Medulla oblongata (tissue), 1 donor: Measurements from ENCODE around the gene RRP9.
"Not testable (repeated sequence)": the region's sequence is repeated elsewhere in the genome, so short reads cannot be mapped to it uniquely, and the experiment has no call there.

ENCODE experiments used
- DNase-seq: peaks from one replicate; pipeline ENCODE4 v3.0.0-alpha.2; 2015; ENCODE audit errors: extremely low spot score

RRP9 gene

DNA sequence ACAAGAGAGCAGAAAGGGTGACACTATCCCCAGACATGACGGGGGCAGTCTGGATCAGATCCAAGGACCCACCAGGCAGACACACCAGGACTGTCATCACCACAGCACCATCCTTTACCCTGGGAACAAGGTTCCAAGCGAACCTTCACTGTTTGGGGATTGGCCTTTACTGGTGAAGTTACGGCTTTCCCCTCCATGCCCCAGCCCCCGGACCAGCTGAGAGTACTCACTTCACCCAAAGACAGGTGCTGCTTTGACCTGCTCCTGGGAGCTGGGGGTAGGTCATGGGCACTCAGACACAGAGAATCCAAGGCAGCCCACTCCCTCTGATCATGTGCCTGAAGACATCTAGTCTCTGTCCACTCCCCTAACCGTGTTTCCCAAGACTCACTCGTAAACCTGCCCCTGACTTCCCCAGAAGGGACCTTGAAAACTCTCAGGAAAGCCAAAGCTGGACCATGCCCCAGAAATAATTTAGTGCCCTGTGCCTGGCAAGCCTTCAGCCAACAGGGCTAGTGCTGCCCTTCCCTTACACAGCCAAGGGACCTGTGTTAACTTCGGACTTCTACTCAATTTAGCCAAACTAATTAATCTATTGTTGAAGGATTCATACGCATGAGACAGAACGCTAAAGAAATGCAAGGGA lies 2.8 kb downstream of the RRP9 start:
- no peak for DNase-seq

DNA sequence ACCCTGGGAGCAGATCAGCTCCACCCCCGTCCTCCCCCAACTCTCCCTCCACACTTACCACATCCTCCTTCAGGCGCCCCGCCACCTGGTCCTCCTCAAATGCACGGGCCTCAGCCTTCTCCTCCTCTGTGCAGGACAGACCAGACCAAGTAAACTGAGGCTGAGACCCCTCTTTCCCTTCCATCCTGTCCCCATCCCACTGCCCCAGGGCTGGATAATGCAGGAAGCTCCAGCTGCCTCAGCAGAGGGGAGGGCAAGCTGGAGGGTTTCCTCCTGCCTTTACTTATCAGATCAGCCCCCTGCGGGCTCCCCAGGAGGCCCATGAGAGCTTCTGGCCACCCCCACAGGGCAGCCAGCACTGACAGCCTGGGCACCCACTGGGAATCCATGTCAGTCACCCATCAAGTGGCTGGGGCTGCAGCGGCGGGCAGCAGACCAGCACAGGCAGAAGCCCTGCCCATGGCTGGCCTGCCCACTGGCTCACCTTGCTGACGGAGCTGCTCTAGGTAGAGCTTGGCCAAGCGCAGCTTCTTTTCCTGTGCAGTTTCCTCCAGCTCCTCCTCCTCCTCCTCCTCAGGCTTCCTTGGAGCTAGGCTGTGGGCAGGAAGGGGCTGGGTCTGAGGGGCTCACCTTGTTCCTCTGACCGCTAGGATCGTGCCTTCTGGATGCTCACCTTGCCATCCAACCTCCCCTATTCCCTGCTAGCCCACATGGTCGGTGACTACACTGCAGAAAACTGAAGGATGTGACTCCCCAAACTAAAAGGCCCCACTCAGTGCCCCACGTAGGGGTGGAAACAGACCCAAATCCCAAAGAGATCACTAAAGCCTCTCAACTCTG lies 3.9 kb downstream of the RRP9 start:
- no peak for DNase-seq

DNA sequence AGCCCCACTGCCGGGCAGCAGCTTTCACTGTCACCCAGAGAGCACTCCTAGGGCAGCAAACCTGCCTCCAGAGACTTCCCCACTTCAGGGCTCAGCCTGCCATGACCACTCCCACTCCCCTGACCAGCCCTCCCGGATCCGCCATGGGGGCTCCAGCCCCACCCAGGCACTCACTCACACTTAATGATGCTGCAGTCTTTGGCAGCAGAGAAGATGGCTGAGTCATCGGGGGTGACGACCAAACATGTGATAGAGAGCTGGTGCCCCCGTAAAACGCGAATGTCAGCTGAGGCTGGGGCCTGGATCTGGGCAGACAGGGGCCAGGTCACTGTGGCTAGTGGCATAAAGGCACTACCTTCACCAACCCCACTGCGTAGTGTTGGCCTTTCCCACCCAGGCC lies 4.7 kb downstream of the RRP9 start:
- no peak for DNase-seq

GRCh38 chr3:51935886-51936755 lies 5.6 kb downstream of the RRP9 start:
- DNase-seq = no peak

- no peak for DNase-seq
These were observed 6.5 kb downstream of the RRP9 start for GRCh38 chr3:51934991-51935885.

DNA sequence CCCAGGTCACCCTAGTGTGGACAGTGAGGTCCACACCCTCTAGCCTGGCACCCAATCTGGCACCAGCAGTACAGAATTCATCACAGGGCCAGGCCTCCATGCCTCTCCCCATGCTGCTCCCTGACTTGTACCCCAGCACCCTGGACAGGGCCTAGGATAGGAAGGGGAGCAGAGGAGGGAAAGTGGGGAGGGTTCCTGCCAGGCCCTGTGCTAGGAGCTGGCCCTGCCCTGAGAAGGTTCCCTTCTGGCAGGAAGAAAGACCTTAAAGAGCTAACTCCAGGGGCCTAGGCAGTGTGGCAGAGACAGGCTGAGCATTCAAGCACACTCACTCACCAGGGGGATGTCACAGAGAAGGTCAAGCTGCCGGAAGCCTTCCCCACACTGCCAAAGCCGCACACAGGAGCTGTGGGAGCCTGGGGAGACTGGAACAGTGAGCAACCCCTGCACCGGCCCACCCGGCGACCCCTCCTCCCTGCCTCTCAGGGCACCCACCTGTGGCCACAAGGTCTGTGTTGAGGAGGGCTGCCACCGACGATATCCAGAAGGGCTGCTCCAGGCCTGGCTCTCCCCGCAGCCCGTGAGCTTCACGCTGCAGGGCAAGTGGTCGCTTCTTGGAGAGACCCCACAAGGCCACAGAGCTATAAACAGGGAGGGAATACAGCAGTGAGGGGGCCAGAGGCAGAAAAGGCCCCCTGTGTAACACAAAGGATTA lies 7.4 kb downstream of the RRP9 start:
- DNase-seq = no peak

DNA sequence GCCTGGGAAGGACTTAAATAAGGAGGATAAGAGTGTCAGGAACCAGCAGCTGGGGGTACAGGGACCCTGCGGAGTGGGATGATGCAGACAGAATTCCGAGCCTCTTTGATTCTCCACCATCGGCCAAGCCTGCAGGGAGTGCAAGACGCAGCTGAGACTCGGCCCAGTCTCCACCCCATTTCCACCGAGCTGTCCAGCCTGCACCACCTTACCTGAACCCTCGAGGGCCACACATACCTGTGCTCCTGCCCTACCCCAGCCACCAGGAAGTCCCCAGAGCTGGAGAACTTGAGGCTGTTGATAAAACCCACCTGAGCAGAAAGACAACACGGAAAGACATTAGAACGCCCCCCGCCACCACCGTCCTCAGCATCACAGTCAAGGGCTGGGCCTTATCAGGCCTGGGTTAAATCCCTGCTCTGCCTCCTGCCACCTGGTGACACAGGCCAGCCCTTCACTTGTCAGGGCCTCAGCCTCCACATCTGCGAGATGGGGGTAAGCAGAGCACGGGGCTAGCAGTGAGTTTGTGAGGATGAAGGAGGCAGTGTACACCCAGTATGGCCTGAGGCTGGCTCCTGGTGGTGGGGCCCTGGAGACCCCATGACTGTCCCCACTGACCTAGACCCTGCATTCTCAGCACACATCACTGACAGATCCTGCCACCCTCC lies 8.1 kb downstream of the RRP9 start:
- no peak for DNase-seq

- DNase-seq = no peak
These were observed 9.0 kb downstream of the RRP9 start for GRCh38 chr3:51932471-51933370.

- DNase-seq = no peak
These were observed 9.9 kb downstream of the RRP9 start for GRCh38 chr3:51931756-51932155.

DNA sequence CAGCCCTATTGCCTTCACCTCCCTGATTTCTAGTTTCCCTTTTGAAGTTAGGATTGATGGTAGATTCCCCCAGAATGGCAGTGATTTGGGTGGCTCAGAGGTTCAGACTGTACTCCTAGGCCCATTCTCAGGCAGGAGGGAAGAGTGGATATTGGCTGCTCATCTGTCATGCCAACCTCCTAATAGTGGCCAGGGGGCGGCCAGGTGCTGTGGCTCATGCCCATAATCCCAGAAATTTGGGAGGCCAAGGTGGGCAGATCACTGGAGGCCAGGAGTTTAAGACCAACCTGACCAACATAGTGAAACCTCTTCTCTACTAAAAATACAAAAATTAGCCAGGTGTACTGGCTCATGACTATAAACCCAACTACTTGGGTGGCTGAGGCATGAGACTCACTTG lies 11.3 kb downstream of the RRP9 start:
- DNase-seq = no peak

- DNase-seq = no peak
These were observed 12.2 kb downstream of the RRP9 start for GRCh38 chr3:51929420-51930003.

- DNase-seq = not testable (repeated sequence)
These were observed 12.7 kb downstream of the RRP9 start for GRCh38 chr3:51928981-51929380.

GRCh38 chr3:51928438-51928837 lies 13.3 kb downstream of the RRP9 start:
- DNase-seq = no peak

DNA sequence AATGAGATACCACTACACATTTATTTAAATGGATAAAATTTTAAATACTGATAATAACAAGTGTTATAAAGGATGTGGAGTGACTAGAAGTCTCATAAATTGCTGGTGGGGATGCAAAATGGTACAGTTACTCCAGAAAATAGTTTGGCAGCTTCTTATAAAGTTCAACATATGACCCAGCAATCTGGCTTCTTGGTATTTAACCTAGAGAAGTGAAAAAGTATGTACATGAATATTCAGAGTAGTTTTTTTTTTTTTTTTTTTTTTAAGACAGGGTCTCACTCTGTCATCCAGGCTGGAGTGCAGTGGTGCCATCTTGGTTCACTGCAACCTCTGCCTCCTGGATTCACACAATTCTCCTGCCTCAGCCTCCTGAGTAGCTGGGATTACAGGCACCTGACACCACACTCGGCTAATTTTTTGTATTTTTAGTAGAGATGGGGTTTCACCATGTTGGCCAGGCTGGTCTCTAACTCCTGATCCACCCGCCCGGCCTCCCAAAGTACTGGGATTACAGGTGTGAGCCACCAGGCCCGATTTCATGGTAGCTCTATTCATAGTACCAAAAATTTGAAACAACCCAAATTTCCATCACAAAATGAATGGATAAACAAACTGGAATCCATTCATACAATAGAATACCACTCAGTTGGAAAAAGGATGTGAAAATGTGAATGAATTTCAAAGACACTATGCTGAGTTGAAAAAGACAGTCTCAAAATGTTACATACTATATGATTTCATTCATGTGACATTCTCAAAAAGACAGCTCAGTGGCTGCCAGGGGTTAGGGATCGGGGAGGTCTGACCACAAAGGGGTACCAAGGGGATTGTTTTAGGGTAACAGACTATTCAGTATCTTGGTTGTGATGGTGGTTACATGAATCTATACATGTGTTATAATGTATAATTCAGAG lies 14.4 kb downstream of the RRP9 start:
- DNase-seq = no peak

GRCh38 chr3:51921081-51921578 lies 20.6 kb downstream of the RRP9 start:
- DNase-seq = no peak

DNA sequence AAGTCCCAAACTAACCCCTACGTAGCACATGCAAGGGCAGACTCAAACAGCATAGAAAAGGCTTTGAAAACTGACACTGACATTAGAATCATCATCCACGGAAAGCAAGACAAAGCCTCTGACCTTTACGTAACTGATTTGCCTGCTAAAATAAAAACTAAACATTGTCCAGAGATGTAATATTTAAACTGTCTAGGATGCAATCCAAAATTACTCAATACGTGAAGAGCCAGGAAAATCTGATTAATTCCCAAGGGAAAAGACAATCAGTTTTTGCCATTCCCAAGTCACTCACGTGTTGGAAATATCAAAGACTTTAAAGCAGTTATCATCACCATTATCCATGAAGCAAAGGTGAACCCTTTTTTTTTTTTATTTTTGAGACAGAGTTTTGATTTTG lies 25.3 kb downstream of the RRP9 start:
- DNase-seq = no peak

DNA sequence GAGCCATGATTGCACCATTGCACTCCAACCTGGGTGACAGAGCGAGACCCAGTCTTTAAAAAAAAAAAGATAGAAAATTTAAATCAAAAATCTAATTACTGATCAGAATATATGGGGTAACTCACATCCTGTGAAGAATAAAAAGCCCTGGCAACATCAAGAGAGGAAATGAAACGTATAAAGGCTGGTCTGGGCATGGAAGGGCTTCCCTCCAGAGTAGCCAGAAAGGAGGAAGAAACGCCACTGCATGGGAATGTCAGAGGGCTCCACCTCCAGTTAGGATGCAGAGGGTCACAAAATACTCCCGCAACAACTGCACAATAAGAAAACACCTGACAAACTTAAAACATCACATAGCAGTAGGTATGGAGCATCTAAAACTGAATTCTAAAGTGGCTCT lies 33.7 kb downstream of the RRP9 start:
- DNase-seq = no peak
